Thymus (tissue), 11 donors: Measurements from ENCODE around the gene ELF2. TPM values are rescaled to one million over a fixed set of nuclear protein-coding genes. Genes with fewer than 3 reads are reported as not detected.
"Not testable (repeated sequence)": the region's sequence is repeated elsewhere in the genome, so short reads cannot be mapped to it uniquely, and the experiment has no call there.

Experiments
- DNase-seq, 9 donors: peaks; one replicate each; pipeline ENCODE4 v3.0.0-alpha.2; 2013; ENCODE audit warnings: low spot score in 9 of 9, low read depth in 6 of 9, missing footprints in 1 of 9
- H3K27ac ChIP-seq, 2 donors: one replicate each; pipeline ENCODE4 v1.5.1; 2013; ENCODE audit warnings: control low read depth in 1 of 2, low read depth in 1 of 2, low read length in 1 of 2, mild to moderate bottlenecking in 1 of 2, moderate library complexity in 1 of 2
- H3K27me3 ChIP-seq, 2 donors: one replicate each; pipeline ENCODE4 v1.5.1; 2013; ENCODE audit warnings: low read length in 1 of 2; ENCODE audit not compliant: control insufficient read depth in 2 of 2, insufficient read depth in 1 of 2
- H3K36me3 ChIP-seq, 2 donors: one replicate each; pipeline ENCODE4 v1.5.1; 2013; ENCODE audit warnings: low read length in 1 of 2, mild to moderate bottlenecking in 1 of 2, moderate library complexity in 1 of 2; ENCODE audit not compliant: control insufficient read depth in 2 of 2, insufficient read depth in 2 of 2
- H3K4me1 ChIP-seq, 2 donors: one replicate each; pipeline ENCODE4 v1.5.1; 2013; ENCODE audit warnings: low read length in 2 of 2; ENCODE audit not compliant: control insufficient read depth in 2 of 2, insufficient read depth in 2 of 2
- H3K4me3 ChIP-seq, 2 donors: one replicate each; pipeline ENCODE4 v1.5.1; 2013; ENCODE audit warnings: low read length in 2 of 2, control low read depth in 1 of 2, mild to moderate bottlenecking in 1 of 2
- H3K9me3 ChIP-seq, 2 donors: one replicate each; pipeline ENCODE4 v1.5.1; 2013; ENCODE audit warnings: low read length in 1 of 2, mild to moderate bottlenecking in 1 of 2; ENCODE audit not compliant: control insufficient read depth in 2 of 2, insufficient read depth in 1 of 2
- WGBS: extraction: QIAGEN DNeasy Blood & Tissue Kit; methylation state at CpG from one replicate; pipeline ENCODE4 v1.1.7; 2013; 5-methylcytosine and 5-hydroxymethylcytosine counted together
- polyA plus RNA-seq: library from polyadenylated mRNA; stranded (reverse); fragments of 200-250 nt; gene quantifications from one replicate; pipeline ENCODE4 v1.2.3, GENCODE V29; 2013
- total RNA-seq: library from RNA; stranded (reverse); fragments of 120-200 nt; gene quantifications from one replicate; pipeline ENCODE4 v1.2.4, GENCODE V29; 2013
- donor health status: healthy.

The ELF2 gene
- total and polyA plus RNA-seq, 2 donors: 32.6 to 50.8 TPM

GRCh38 chr4:139175646-139176301 is 1.2 kb downstream of the ELF2 start:
- Histone ChIP-seq H3K4me1 (peaks cover 7 to 13% of the 10 kb centered on the region in 2 donors), H3K27me3 (peaks cover 0 to 11% of the 10 kb centered on the region in 2 donors), H3K27ac (peak overlapping the region in 1 of 2 donors; percentile 41), H3K4me3 (peak overlapping the region; percentile 80 to 94), H3K9me3 (no peaks in the 10 kb centered on the region), H3K36me3 (no peaks in the 10 kb centered on the region)
- 6% methylated on average over 26 of the region's 26 CpGs for WGBS
- DNase-seq: peak in 4 of 9 donors; percentile 21 to 58 (median 26)

GRCh38 chr4:139171876-139172691 is 4.9 kb downstream of the ELF2 start:
- H3K9me3 ChIP-seq: no peaks in the 10 kb centered on the region
- no peak overlapping the region for H3K27ac ChIP-seq
- no peaks in the 10 kb centered on the region for H3K36me3 ChIP-seq
- WGBS: 90% methylated on average over 7 of the region's 7 CpGs
- DNase-seq: no peak
- H3K4me1 ChIP-seq: peaks cover 2 to 7% of the 10 kb centered on the region in 2 donors
- no peak overlapping the region for H3K4me3 ChIP-seq
- peaks cover 0 to 11% of the 10 kb centered on the region in 2 donors for H3K27me3 ChIP-seq

- 97% methylated on average over 6 of the region's 6 CpGs for WGBS
- Histone ChIP-seq H3K9me3 (no peaks in the 10 kb centered on the region), H3K4me3 (no peak overlapping the region), H3K4me1 (peaks cover 2 to 6% of the 10 kb centered on the region in 2 donors), H3K36me3 (no peaks in the 10 kb centered on the region), H3K27me3 (peaks cover 0 to 3% of the 10 kb centered on the region in 2 donors), H3K27ac (no peak overlapping the region)
- DNase-seq: no peak
Measured at GRCh38 chr4:139170932-139171331, 6.1 kb downstream of the ELF2 start.

GRCh38 chr4:139167774-139168444 is 9.1 kb downstream of the ELF2 start:
- H3K36me3 ChIP-seq: no peaks in the 10 kb centered on the region
- H3K27me3 ChIP-seq: no peaks in the 10 kb centered on the region
- 93% methylated on average over 5 of the region's 5 CpGs for WGBS
- no peaks in the 10 kb centered on the region for H3K9me3 ChIP-seq
- H3K4me3 ChIP-seq: no peak overlapping the region
- peaks cover 0 to 2% of the 10 kb centered on the region in 2 donors for H3K4me1 ChIP-seq
- H3K27ac ChIP-seq: peak overlapping the region in 1 of 2 donors; percentile 63
- no peak for DNase-seq

GRCh38 chr4:139164731-139165130 is 12.3 kb downstream of the ELF2 start:
- Histone ChIP-seq H3K4me3 (no peak overlapping the region), H3K4me1 (peaks cover 0 to 2% of the 10 kb centered on the region in 2 donors), H3K36me3 (no peaks in the 10 kb centered on the region), H3K27ac (no peak overlapping the region), H3K9me3 (no peaks in the 10 kb centered on the region), H3K27me3 (no peaks in the 10 kb centered on the region)
- WGBS: 96% methylated on average over 1 of the region's 1 CpG
- no peak for DNase-seq

GRCh38 chr4:139163806-139164206 is 13.2 kb downstream of the ELF2 start:
- H3K4me3 ChIP-seq: no peak overlapping the region
- DNase-seq: no peak
- no peak overlapping the region for H3K27ac ChIP-seq
- 91% methylated on average over 2 of the region's 2 CpGs for WGBS
- no peaks in the 10 kb centered on the region for H3K36me3 ChIP-seq
- no peaks in the 10 kb centered on the region for H3K9me3 ChIP-seq
- H3K27me3 ChIP-seq: no peaks in the 10 kb centered on the region
- H3K4me1 ChIP-seq: peaks cover 0 to 2% of the 10 kb centered on the region in 2 donors

GRCh38 chr4:139157977-139158376 is 19.0 kb downstream of the ELF2 start:
- H3K4me3 ChIP-seq, H3K9me3 ChIP-seq, H3K36me3 ChIP-seq, H3K4me1 ChIP-seq, DNase-seq, H3K27ac ChIP-seq, H3K27me3 ChIP-seq: not testable (repeated sequence)
- 97% methylated on average over 9 of the region's 9 CpGs for WGBS

- Histone ChIP-seq H3K27ac (no peak overlapping the region), H3K9me3 (no peaks in the 10 kb centered on the region), H3K4me3 (no peak overlapping the region), H3K4me1 (peaks cover 0 to 5% of the 10 kb centered on the region in 2 donors), H3K27me3 (no peaks in the 10 kb centered on the region), H3K36me3 (peaks cover 0 to 3% of the 10 kb centered on the region in 2 donors)
- 88% methylated on average over 5 of the region's 5 CpGs for WGBS
- no peak for DNase-seq
Measured at GRCh38 chr4:139154952-139155557, 22.0 kb downstream of the ELF2 start.
